OCI-LY3 (cell line): ENCODE measurements around the gene C5AR1.

Source experiments
- CTCF ChIP-seq: fragments of 200-600, 300-600 bp; sonication (generic); IDR thresholded peaks from 2 replicates; pipeline ENCODE4 v1.5.1; 2014; ENCODE audit warnings: antibody characterized with exemption, low read length, low read depth
- EZH2phosphoT487 ChIP-seq: fragments of 200-600 bp; shearing (Covaris generic); IDR thresholded peaks from 2 replicates; pipeline ENCODE4 v1.6.1; 2018; ENCODE audit warnings: antibody characterized with exemption, mixed run types, low read depth

GRCh38 chr19:47339196-47339880 lies 29.7 kb downstream of the C5AR1 start:
- TF ChIP-seq CTCF (no peak), EZH2phosphoT487 (no peak)
